HepG2 (cell line): ENCODE results near the gene SALL2. TPM values are rescaled to one million over a fixed set of nuclear protein-coding genes. Genes with fewer than 3 reads are reported as not detected.
A peak's percentile ranks its signal among the peaks of the same experiment; 100 is the strongest.

Source experiments
- ATAC-seq: fragments of 200-7000 bp; cut with Tn5 transposase; 3 replicates; pipeline ENCODE4 v1.9.1; 2020; ENCODE audit warnings: mild to moderate bottlenecking, moderate library complexity
- BruUV-seq: library from RNA; stranded (reverse); fragments of 400-500 nt; replicated peaks from 2 replicates; lab custom pipeline; 2021; lab: Mats Ljungman, UMichigan
- CTCF ChIA-PET: fragments of 300-600 bp; formaldehyde crosslinking; extraction: SDS; loops from one replicate; lab custom pipeline; 2021; ENCODE audit warnings: low total read pairs, inconsistent platforms, low intra/inter-chr PET ratio; lab: Yijun Ruan, JAX
- POLR2A ChIA-PET: fragments of 350-600 bp; sonication (Branson Sonifier 250); formaldehyde crosslinking; loops from one replicate; lab custom pipeline; 2020; ENCODE audit warnings: antibody characterized with exemption, inconsistent platforms; lab: Yijun Ruan, JAX
- DNase-seq: peaks from one replicate; pipeline ENCODE4 v3.0.0-alpha.2; 2015; ENCODE audit warnings: low spot score
- FAIRE-seq: peaks from 3 replicates; lab custom pipeline; 2011; peaks lifted over from hg19 to GRCh38; lab: Jason Lieb, UNC
- H2AFZ ChIP-seq: one replicate; pipeline ENCODE4 v1.6.1; 2011; ENCODE audit warnings: low read length, inconsistent platforms
- H3K27ac ChIP-seq: fragments of 300-600 bp; 3 replicates; pipeline ENCODE4 v1.8.0; 2011; ENCODE audit warnings: mixed run types, mild to moderate bottlenecking, mixed read lengths, low read length, inconsistent platforms; ENCODE audit not compliant: insufficient read depth; ENCODE audit errors: extremely low read length
- H3K27me3 ChIP-seq, 2 experiments: fragments of 200-600 bp in 1 of 2; 2 replicates in 1 of 2; 3 replicates in 1 of 2; pipeline versions ENCODE4 v1.6.0 to v1.8.0; 2011; ENCODE audit warnings: low read length in 2 of 2, mild to moderate bottlenecking in 2 of 2, moderate library complexity in 2 of 2, inconsistent platforms in 1 of 2; ENCODE audit not compliant: insufficient read depth in 2 of 2, control insufficient read depth in 1 of 2
- H3K36me3 ChIP-seq, 2 experiments: fragments of 200-600 bp in 1 of 2; replicated peaks in 1 of 2; 2 replicates in 1 of 2; 3 replicates in 1 of 2; pipeline versions ENCODE4 v1.5.1 to v1.8.0; 2011; ENCODE audit warnings: low read length in 2 of 2, inconsistent platforms in 1 of 2; ENCODE audit not compliant: insufficient read depth in 2 of 2, control insufficient read depth in 1 of 2
- H3K4me1 ChIP-seq: 2 replicates; pipeline ENCODE4 v1.5.1; 2012; ENCODE audit warnings: low read length, inconsistent platforms; ENCODE audit not compliant: insufficient read depth
- H3K4me2 ChIP-seq: 2 replicates; pipeline ENCODE4 v1.6.0; 2011; ENCODE audit warnings: low read depth, low read length, inconsistent platforms
- H3K4me3 ChIP-seq, 3 experiments: fragments of 200-600 bp in 1 of 3; sonication (generic), shearing (Covaris generic) in 1 of 3; replicated peaks in 1 of 3; 2 replicates each; pipeline ENCODE4 v1.5.1; 2011 to 2016; ENCODE audit warnings: low read length in 3 of 3, inconsistent platforms in 2 of 3, low read depth in 2 of 3, mild to moderate bottlenecking in 2 of 3, control low read depth in 1 of 3, mixed read lengths in 1 of 3; ENCODE audit not compliant: insufficient read depth in 1 of 3
- H3K79me2 ChIP-seq: one replicate; pipeline ENCODE4 v1.6.1; 2011; ENCODE audit warnings: low read length, inconsistent platforms; ENCODE audit not compliant: insufficient read depth
- H3K9ac ChIP-seq: 2 replicates; pipeline ENCODE4 v1.6.0; 2011; ENCODE audit warnings: mild to moderate bottlenecking, low read depth, low read length, inconsistent platforms; ENCODE audit not compliant: insufficient read depth
- H3K9me3 ChIP-seq: 2 replicates; pipeline ENCODE4 v1.5.1; 2012; ENCODE audit warnings: mild to moderate bottlenecking, low read length
- H4K20me1 ChIP-seq: 2 replicates; pipeline ENCODE4 v1.6.0; 2011; ENCODE audit warnings: inconsistent platforms, mild to moderate bottlenecking, low read length, moderate library complexity; ENCODE audit not compliant: insufficient read depth
- BCL3 ChIP-seq: sonication (generic); formaldehyde crosslinking; IDR thresholded peaks from 2 replicates; pipeline ENCODE4 v1.5.1; 2020; ENCODE audit warnings: mild to moderate bottlenecking, missing genetic modification reagents, moderate library complexity
- DR1 ChIP-seq: sonication (generic); formaldehyde crosslinking; IDR thresholded peaks from 2 replicates; pipeline ENCODE4 v1.8.0; 2021; ENCODE audit warnings: mild to moderate bottlenecking, missing genetic modification reagents, inconsistent platforms
- GFI1 ChIP-seq: sonication (generic); formaldehyde crosslinking; IDR thresholded peaks from 2 replicates; pipeline ENCODE4 v1.5.0; 2020; ENCODE audit warnings: missing genetic modification reagents, mild to moderate bottlenecking, borderline replicate concordance
- JUN ChIP-seq: sonication (generic); formaldehyde crosslinking; IDR thresholded peaks from 2 replicates; pipeline ENCODE4 v1.4.0; 2020; ENCODE audit warnings: mild to moderate bottlenecking, missing genetic modification reagents
- MXD3 ChIP-seq: IDR thresholded peaks from 2 replicates; pipeline ENCODE4 v1.6.1; 2016; ENCODE audit warnings: mild to moderate bottlenecking, missing biosample characterization, missing genetic modification reagents
- PLSCR1 ChIP-seq: sonication (generic); formaldehyde crosslinking; IDR thresholded peaks from 2 replicates; pipeline ENCODE4 v1.5.0; 2020; ENCODE audit warnings: missing genetic modification reagents, mild to moderate bottlenecking, borderline replicate concordance
- RFX5 ChIP-seq: IDR thresholded peaks from 2 replicates; pipeline ENCODE4 v1.6.1; 2011; ENCODE audit warnings: low read depth, low read length, improper control_type of control experiment
- ZBTB2 ChIP-seq: sonication (generic); formaldehyde crosslinking; IDR thresholded peaks from 2 replicates; pipeline ENCODE4 v1.8.0; 2022; ENCODE audit warnings: low read depth, missing genetic modification reagents
- ZNF20 ChIP-seq: sonication (generic); formaldehyde crosslinking; IDR thresholded peaks from 2 replicates; pipeline ENCODE4 v1.4.0; 2020; ENCODE audit warnings: mild to moderate bottlenecking, moderate library complexity, missing genetic modification reagents
- ZNF225 ChIP-seq: sonication (generic); formaldehyde crosslinking; IDR thresholded peaks from 2 replicates; pipeline ENCODE4 v1.4.0; 2020; ENCODE audit warnings: mild to moderate bottlenecking, missing genetic modification reagents
- ZNF281 ChIP-seq: sonication (generic); formaldehyde crosslinking; IDR thresholded peaks from 2 replicates; pipeline ENCODE4 v1.4.0; 2020; ENCODE audit warnings: missing genetic modification reagents, borderline replicate concordance
- ZNF746 ChIP-seq: sonication (generic); formaldehyde crosslinking; IDR thresholded peaks from 2 replicates; pipeline ENCODE4 v1.8.0; 2022; ENCODE audit warnings: mild to moderate bottlenecking, missing genetic modification reagents
- ZNF883 ChIP-seq: sonication (generic); formaldehyde crosslinking; IDR thresholded peaks from 2 replicates; pipeline ENCODE4 v1.5.1; 2020; ENCODE audit warnings: mild to moderate bottlenecking, missing genetic modification reagents; ENCODE audit errors: not compliant biosample characterization
- ZSCAN29 ChIP-seq: sonication (generic); formaldehyde crosslinking; conservative IDR thresholded peaks from 2 replicates; pipeline ENCODE4 v1.4.0; 2020; ENCODE audit warnings: mild to moderate bottlenecking, missing genetic modification reagents
- whole genome bisulfite sequencing: methylation state at CpG from one replicate; pipeline ENCODE4 v1.1.6; 2017; ENCODE audit warnings: low lambda C conversion rate; 5-methylcytosine and 5-hydroxymethylcytosine counted together
- in situ Hi-C: cut with HindIII; loops from 2 replicates; pipeline ENCODE4 v1.10.0; 2017; ENCODE audit warnings: low pct_unique_long_range_greater_than_20kb; ENCODE audit not compliant: extremely low pct_ligation_motif_present
- intact Hi-C: fragments of 100-400 bp; cut with micrococcal nuclease; formaldehyde crosslinking; loops from one replicate; pipeline ENCODE4 v1.10.0; 2022; ENCODE audit not compliant: unreplicated experiment
- polyA plus RNA-seq, 8 experiments: library from polyadenylated mRNA; depleted of rRNA in 3 of 8; stranded (reverse) in 7 of 8; unstranded in 1 of 8; fragments of >200 nt; fragmentation: Illumina TruSeq in 4 of 8; extraction: Trizol in 4 of 8; gene quantifications; 2 replicates each; pipeline versions ENCODE4 v1.2.1 to v1.2.3, GENCODE V29; 2011 to 2016; ENCODE audit warnings: low read depth in 4 of 8, missing spikeins in 1 of 8, mixed read lengths in 1 of 8; ENCODE audit not compliant: insufficient read depth in 1 of 8
- total RNA-seq, 5 experiments: library from RNA; depleted of rRNA; stranded (reverse); fragments of >200 nt; fragmentation: Illumina TruSeq; extraction: Trizol; gene quantifications; 2 replicates each; pipeline ENCODE4 v1.2.3, GENCODE V29; 2016; ENCODE audit warnings: low read depth in 1 of 5

Gene SALL2
- total and polyA plus RNA-seq, 2 of the 13 experiments (the other 11 are each of a cell fraction or from before 2014, with no cell fraction given) = 4.9 to 5.8 TPM

GRCh38 chr14:21510735-21511657, 15.2 kb downstream of the SALL2 start, which contains the start of gene METTL3:
Gene METTL3, minus strand, starts transcription at chr14:21511340. Its CDS starts 117 bp downstream, at chr14:21511223.
- H3K27me3 ChIP-seq = no peaks in the 10 kb centered on the region; a peak in 1 of 5 replicates
- BruUV-seq = TSS peak; percentile 82
- 1% methylated on average over 49 of the region's 53 CpGs for WGBS
- ChIA-PET CTCF (interaction anchor here (1.1 kb wide), 1 partner anchor 55 kb away, joined by 3 read pairs; the partner anchor contains the start of gene CHD8), POLR2A (interaction anchor here (0.6 to 5.5 kb wide), 23 partner anchors 13 to 1791 kb away, joined by 3 to 173 read pairs (median 4); partner anchors contain the start of genes CHD8, PARP2, PPP1R3E and RAB2B)
- intact Hi-C loops (loop anchor here (1.0 kb wide), 4 partner anchors 15 to 55 kb away; partner anchors contain the start of genes CHD8, SALL2 and TOX4), in situ Hi-C loops (no loop called here)
- H3K4me1 ChIP-seq = peaks cover 53% of the 10 kb centered on the region
- H3K79me2 ChIP-seq = peaks cover 44% of the 10 kb centered on the region
- peak; percentile 100 for DNase-seq
- peak within 1 kb of the TSS; percentile 84 to 97 (median 87) for H3K4me3 ChIP-seq
- FAIRE-seq = peak; percentile 92
- peak within 1 kb of the TSS; percentile 3 for H2AFZ ChIP-seq
- peak within 1 kb of the TSS; percentile 95 for H3K9ac ChIP-seq
- peaks cover 2 to 10% of the 10 kb centered on the region in 2 experiments; a peak in 3 of 5 replicates for H3K36me3 ChIP-seq
- H4K20me1 ChIP-seq = no peaks in the 10 kb centered on the region
- peak within 1 kb of the TSS; percentile 80 for H3K27ac ChIP-seq
- no peaks in the 10 kb centered on the region for H3K9me3 ChIP-seq
- peak; percentile 97 for ATAC-seq
- H3K4me2 ChIP-seq = peak within 1 kb of the TSS; percentile 86
- 0 out of 2 replicates have a peak, but pooled peaks have one; percentile 21 for TF ChIP-seq ZBTB2 (CRISPR knock-in tag)
- peak; percentile 98 for TF ChIP-seq ZNF883 (CRISPR knock-in tag)
- no peak for TF ChIP-seq ZSCAN29 (CRISPR knock-in tag)
- peak; percentile 62; the same call in 1 of the 2 replicates for TF ChIP-seq RFX5
- peak; percentile 97; the same call in 1 of the 2 replicates for TF ChIP-seq ZNF225 (CRISPR knock-in tag)
- TF ChIP-seq PLSCR1 (CRISPR knock-in tag) = no peak; the same call in 1 of the 2 replicates
- 0 out of 2 replicates have a peak, but pooled peaks have one; percentile 17 for TF ChIP-seq ZNF20 (CRISPR knock-in tag)
- TF ChIP-seq MXD3 (CRISPR knock-in tag) = peak; percentile 97
- TF ChIP-seq BCL3 (CRISPR knock-in tag) = peak; percentile 97; the same call in 1 of the 2 replicates
- peak; percentile 70 for TF ChIP-seq ZNF746
- 0 out of 2 replicates have a peak, but pooled peaks have one; percentile 38 for TF ChIP-seq ZNF281 (CRISPR knock-in tag)
- no peak for TF ChIP-seq JUN (CRISPR knock-in tag)
- peak; percentile 82; the same call in 1 of the 2 replicates for TF ChIP-seq DR1
- TF ChIP-seq GFI1 (CRISPR knock-in tag) = peak; percentile 20; the same call in 1 of the 2 replicates
